HepG2 (cell line): ENCODE data around the gene SS18L1. TPM values are rescaled to one million over a fixed set of nuclear protein-coding genes. Genes with fewer than 3 reads are reported as not detected.

Experiments
- ARNT2 ChIP-seq: sonication (generic); formaldehyde crosslinking; IDR thresholded peaks from 2 replicates; pipeline ENCODE4 v1.8.0; 2022; ENCODE audit warnings: mild to moderate bottlenecking, low read depth, missing genetic modification reagents, moderate library complexity
- ATF7 ChIP-seq, 2 experiments: fragments of 450-650 bp in 1 of 2; sonication (generic) in 1 of 2; formaldehyde crosslinking in 1 of 2; IDR thresholded peaks; 2 replicates each; pipeline versions ENCODE4 v1.4.0 to v1.6.1; 2016 to 2020; ENCODE audit warnings: antibody characterized with exemption in 1 of 2, mild to moderate bottlenecking in 1 of 2, missing genetic modification reagents in 1 of 2
- BCL6 ChIP-seq: IDR thresholded peaks from 2 replicates; pipeline ENCODE4 v1.6.1; 2016; ENCODE audit warnings: missing genetic modification reagents, missing compliant biosample characterization
- FOXJ3 ChIP-seq: sonication (generic); formaldehyde crosslinking; IDR thresholded peaks from 2 replicates; pipeline ENCODE4 v1.4.0; 2020; ENCODE audit warnings: missing genetic modification reagents, mild to moderate bottlenecking, borderline replicate concordance
- HNF1A ChIP-seq, 2 experiments: sonication (generic) in 1 of 2; formaldehyde crosslinking in 1 of 2; IDR thresholded peaks; 2 replicates each; pipeline versions ENCODE4 v1.4.0 to v1.6.1; 2016 to 2020; ENCODE audit warnings: borderline replicate concordance in 1 of 2, low read depth in 1 of 2, mild to moderate bottlenecking in 1 of 2, missing genetic modification reagents in 1 of 2
- MTA1 ChIP-seq: sonication (generic); formaldehyde crosslinking; IDR thresholded peaks from 2 replicates; pipeline ENCODE4 v1.4.0; 2020; ENCODE audit warnings: missing genetic modification reagents, mild to moderate bottlenecking, borderline replicate concordance
- NFIC ChIP-seq: IDR thresholded peaks from 2 replicates; pipeline ENCODE4 v1.6.1; 2012; ENCODE audit warnings: mild to moderate bottlenecking, low read length, inconsistent platforms
- NR1H2 ChIP-seq: sonication (generic); formaldehyde crosslinking; IDR thresholded peaks from 2 replicates; pipeline ENCODE4 v1.8.1; 2022; ENCODE audit warnings: low read depth, missing genetic modification reagents, borderline replicate concordance
- PCBP2 ChIP-seq: fragments of 200-400 bp; formaldehyde crosslinking; optimal IDR thresholded peaks from 2 replicates; pipeline ENCODE3; 2018; ENCODE audit warnings: low read length, low read depth; ENCODE audit not compliant: poor library complexity, severe bottlenecking
- TAF15 ChIP-seq: fragments of 200-400 bp; formaldehyde crosslinking; IDR thresholded peaks from one replicate; pipeline ENCODE4 v1.6.1; 2018; ENCODE audit warnings: mild to moderate bottlenecking, low read depth, low read length; ENCODE audit not compliant: poor library complexity, severe bottlenecking
- TERF1 ChIP-seq: sonication (generic); formaldehyde crosslinking; IDR thresholded peaks from 2 replicates; pipeline ENCODE4 v1.8.0; 2022; ENCODE audit warnings: mild to moderate bottlenecking, missing genetic modification reagents, moderate library complexity
- ZBTB1 ChIP-seq: sonication (generic); formaldehyde crosslinking; IDR thresholded peaks from 2 replicates; pipeline ENCODE4 v1.4.0; 2020; ENCODE audit warnings: missing genetic modification reagents, borderline replicate concordance
- ZNF382 ChIP-seq: sonication (generic); formaldehyde crosslinking; IDR thresholded peaks from 2 replicates; pipeline ENCODE4 v1.5.0; 2020; ENCODE audit warnings: missing genetic modification reagents, mild to moderate bottlenecking, borderline replicate concordance
- ZNF589 ChIP-seq: sonication (generic); formaldehyde crosslinking; conservative IDR thresholded peaks from 2 replicates; pipeline ENCODE4 v1.8.0; 2022; ENCODE audit warnings: mild to moderate bottlenecking, moderate library complexity, missing genetic modification reagents
- ZNF710 ChIP-seq: sonication (generic); formaldehyde crosslinking; IDR thresholded peaks from 2 replicates; pipeline ENCODE4 v1.5.0; 2020; ENCODE audit warnings: mild to moderate bottlenecking, missing genetic modification reagents, borderline replicate concordance
- ZZZ3 ChIP-seq: sonication (generic); formaldehyde crosslinking; IDR thresholded peaks from 2 replicates; pipeline ENCODE4 v1.4.0; 2020; ENCODE audit warnings: missing genetic modification reagents, mild to moderate bottlenecking, borderline replicate concordance
- polyA plus RNA-seq, 8 experiments: library from polyadenylated mRNA; depleted of rRNA in 3 of 8; stranded (reverse) in 7 of 8; unstranded in 1 of 8; fragments of >200 nt; fragmentation: Illumina TruSeq in 4 of 8; extraction: Trizol in 4 of 8; gene quantifications; 2 replicates each; pipeline versions ENCODE4 v1.2.1 to v1.2.3, GENCODE V29; 2011 to 2016; ENCODE audit warnings: low read depth in 4 of 8, missing spikeins in 1 of 8, mixed read lengths in 1 of 8; ENCODE audit not compliant: insufficient read depth in 1 of 8
- total RNA-seq, 5 experiments: library from RNA; depleted of rRNA; stranded (reverse); fragments of >200 nt; fragmentation: Illumina TruSeq; extraction: Trizol; gene quantifications; 2 replicates each; pipeline ENCODE4 v1.2.3, GENCODE V29; 2016; ENCODE audit warnings: low read depth in 1 of 5

SS18L1 gene
- total and polyA plus RNA-seq, 2 of the 13 experiments (the other 11 are each of a cell fraction or from before 2014, with no cell fraction given), result 17.8 to 27.6 TPM

GRCh38 chr20:62120990-62121775 lies 22.4 kb upstream of the SS18L1 start (continued):
- TF ChIP-seq ZNF710 (CRISPR knock-in tag) (peak; percentile 27), ZNF382 (CRISPR knock-in tag) (no peak), HNF1A (IDR thresholded peaks at IDR 0.05; ENCODE audit: low read depth) (no peak), HNF1A (CRISPR knock-in tag; IDR thresholded peaks at IDR 0.05; ENCODE audit: borderline replicate concordance) (no peak), FOXJ3 (CRISPR knock-in tag) (0 out of 2 replicates have a peak, but pooled peaks have one; percentile 9), ZBTB1 (CRISPR knock-in tag) (no peak), ATF7 (IDR thresholded peaks at IDR 0.05) (no peak), ATF7 (CRISPR knock-in tag; IDR thresholded peaks at IDR 0.05) (no peak), NR1H2 (CRISPR knock-in tag) (no peak), PCBP2 (no peak), ZNF589 (peak; percentile 21; the same call in 1 of the 2 replicates), ZZZ3 (CRISPR knock-in tag) (no peak), TAF15 (peak; percentile 68), TERF1 (CRISPR knock-in tag) (no peak), MTA1 (CRISPR knock-in tag) (no peak; the same call in 1 of the 2 replicates), ARNT2 (CRISPR knock-in tag) (no peak), BCL6 (no peak), NFIC (no peak)
